HG02973 (cell line): ENCODE data around the gene MIER1.
"Not testable (repeated sequence)": the region's sequence is repeated elsewhere in the genome, so short reads cannot be mapped to it uniquely, and the experiment has no call there.

ENCODE experiments used
- ATAC-seq: cut with Tn5 transposase; IDR thresholded peaks from one replicate; pipeline ENCODE4 v1.9.1; 2021; ENCODE audit warnings: moderate library complexity; ENCODE audit not compliant: unreplicated experiment

MIER1 gene

DNA sequence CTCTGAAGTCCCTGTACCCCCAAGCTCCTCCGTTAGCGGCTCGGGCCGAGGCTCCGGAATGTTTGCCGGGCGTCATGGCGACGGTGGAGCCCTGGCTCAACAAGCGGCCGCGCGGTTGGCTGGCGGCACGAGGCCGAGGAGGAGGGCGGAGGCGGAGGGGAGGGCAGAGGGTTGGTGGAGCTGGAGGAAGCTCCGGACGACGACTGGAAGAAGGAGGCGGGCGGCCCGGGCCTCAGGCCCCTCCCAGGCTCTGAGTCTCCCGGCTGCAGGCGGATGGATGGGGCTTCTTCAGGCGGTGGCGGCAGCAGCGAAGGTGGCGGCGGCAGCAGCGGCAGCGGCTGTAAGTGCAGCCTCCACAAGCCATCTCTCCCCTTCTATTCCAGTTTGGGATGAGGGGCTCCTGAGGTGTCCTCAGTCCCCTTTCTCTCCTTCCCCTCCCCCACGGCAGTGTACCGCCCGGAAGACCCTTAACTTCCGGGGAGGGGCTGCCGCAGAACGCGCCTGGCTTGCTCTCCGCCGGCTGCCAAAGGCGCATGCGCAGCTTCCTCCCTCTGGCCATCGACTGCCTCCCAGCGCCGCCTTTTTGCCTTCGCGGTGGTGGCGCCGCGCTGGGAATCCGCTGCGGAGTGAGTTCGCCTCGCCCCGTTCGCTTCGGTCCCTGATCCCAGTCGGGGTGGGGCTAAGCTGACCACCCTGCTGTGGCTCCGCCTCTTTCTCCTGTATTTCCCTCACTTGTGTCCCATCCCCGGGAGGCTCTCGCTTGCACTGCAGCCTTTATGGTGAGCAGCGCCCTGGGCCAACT is at the start of gene MIER1, which contains the start of gene DNAI4:
TSS of gene MIER1 (plus strand) at position 235 of the 802 bp plus-strand sequence. CDS start at position 274, 39 bp downstream.
TSS of gene DNAI4 (minus strand) at position 101 of the 802 bp plus-strand sequence. CDS start at position 76, 25 bp downstream.
- ATAC-seq: peak; percentile 92

DNA sequence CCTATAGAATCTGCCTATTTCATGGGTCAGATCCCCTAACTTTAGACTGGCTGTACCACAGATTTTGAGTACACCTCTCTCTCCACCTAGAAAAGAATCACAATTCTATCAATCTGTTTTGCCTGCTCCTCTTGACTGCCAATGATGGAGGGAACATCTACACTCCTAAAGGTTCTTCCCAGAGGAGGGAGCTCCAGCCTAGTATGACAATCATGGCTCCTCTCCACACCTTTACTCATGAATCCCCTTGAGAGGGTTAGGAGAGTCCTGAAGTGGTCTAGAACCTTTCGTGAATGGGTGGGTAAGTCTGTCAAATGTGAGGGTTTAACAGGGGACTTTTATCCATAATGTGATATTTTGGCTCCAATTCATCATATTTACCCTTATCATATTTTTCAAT is 48.1 kb upstream of the MIER1 start:
- no peak for ATAC-seq

DNA sequence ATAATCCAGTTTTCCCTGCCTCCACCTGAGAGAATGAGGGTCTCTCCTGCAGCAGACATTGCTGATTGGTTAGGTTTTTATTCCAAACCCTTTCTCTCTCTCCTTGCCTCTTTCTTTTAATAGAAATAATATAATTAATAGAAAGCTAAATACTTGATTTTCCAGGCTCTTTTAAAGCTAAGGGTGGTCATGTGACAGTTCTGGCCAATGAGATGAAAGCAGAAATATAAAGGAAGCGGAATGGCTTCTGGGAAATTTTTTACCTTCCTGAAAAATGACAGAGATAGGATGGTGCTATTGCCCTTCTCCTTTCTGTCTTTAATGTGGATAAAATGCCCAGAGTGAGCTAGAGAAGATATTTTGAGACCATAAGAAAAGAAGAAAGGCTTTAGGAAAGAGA is 35.8 kb upstream of the MIER1 start:
- no peak for ATAC-seq

DNA sequence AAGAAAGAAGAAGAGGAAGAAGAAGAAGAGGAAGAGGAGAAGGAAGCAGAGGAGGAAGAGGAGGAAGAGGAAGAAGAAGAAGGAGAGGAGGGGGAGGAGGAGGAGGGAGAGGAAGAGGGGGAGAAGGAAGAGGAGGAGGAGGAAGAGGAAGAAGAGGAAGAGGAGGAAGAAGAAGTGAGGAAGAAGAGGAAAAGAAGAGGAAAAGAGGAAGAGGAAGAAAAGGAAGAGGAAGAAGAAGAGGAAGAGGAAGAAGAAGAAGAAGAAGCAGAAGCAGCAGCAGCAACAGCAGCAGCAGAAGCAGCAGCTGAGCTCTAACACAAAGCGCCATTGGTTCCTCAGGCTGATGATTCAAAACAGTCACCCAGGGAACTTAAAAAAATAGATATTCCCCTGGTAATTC is 34.2 kb upstream of the MIER1 start:
- ATAC-seq: no peak

DNA sequence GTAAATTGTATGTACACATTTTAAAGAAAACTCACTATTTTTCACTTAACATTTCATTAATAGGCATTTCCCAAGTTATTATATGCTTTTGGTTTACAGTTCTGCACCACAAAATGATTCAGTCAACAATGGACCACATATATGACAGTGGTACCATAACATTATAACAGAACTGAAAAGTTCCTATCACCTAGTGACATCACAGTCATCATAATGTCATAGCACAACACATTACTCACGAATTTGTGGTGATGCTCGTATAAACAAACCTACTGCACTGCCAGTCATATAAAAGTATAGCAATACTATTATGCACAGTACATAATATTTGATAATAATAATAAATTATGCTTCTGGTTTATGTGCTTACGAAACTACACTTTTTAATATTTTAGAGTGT is 31.1 kb upstream of the MIER1 start:
- no peak for ATAC-seq

DNA sequence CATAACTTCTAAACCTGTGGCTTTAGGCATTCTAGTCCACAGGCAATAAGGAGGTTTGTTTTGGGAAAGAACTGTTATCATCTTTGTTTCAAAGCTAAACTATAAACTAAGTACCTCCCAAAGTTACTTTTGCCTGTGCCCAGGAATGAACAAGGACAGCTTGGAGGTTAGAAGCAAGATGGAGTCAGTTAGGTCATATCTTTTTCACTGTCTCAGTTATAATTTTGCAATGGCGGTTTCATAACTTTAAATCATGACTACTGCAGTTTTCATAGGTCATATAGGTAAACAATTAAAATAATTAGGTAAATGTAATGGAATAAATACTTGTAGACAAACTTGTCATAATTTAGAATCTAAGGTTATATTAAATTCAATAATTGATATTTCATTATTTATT is 9.6 kb upstream of the MIER1 start:
- not testable (repeated sequence) for ATAC-seq

DNA sequence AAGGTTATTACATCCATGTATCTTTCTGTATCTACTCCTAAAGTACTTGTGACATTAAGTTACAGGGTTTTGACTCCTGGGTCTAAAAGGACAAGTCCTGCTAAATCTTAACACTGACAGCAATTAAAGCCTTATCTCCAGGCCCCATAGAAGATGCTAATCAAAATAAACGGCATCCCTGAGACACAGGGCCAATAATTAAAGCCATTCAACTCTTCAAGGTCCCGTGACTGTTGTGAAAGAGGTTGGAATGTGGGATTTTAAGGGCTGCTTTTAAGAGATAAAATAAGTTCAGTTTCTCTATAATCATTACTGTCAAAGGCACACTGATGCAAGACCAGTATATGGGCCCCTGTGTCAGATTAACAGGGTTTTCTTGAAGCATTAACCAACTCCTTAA is 8.5 kb upstream of the MIER1 start:
- no peak for ATAC-seq

DNA sequence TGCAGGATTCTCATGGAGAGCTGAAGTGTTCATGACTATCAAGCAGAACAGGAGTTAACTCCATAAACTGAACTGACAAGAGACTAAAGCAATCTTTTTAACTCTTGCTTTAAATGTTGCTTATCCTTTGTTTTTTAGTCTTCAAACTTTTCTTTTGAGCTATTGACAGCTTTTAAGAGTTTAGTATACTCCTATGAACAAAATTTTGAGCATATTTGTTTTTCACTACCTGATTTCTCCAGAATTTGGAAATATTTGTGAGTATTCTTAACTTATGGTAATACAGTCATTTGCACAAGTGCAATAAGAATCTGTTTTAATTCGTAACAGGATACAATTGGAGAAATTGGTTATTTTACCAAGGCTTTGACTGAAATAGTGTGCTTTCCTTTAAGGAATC is 7.3 kb upstream of the MIER1 start:
- no peak for ATAC-seq

DNA sequence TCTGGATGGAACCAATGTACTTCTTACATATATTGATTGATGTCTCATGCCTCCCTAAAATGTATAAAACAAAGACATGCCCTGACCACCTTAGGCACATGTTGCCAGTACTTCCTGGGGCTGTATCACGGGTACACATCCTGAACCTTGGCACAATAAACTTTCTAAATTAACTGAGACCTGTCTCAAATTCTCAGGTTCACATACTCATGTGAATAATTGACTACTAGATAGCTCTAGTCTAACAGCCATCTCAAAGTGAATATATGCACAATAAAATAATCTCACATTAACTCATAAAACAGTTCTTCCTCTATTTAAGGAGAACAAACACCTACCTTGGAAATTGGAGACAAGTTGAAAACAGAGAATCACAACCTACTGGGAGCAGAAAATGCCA is 5.7 kb upstream of the MIER1 start:
- no peak for ATAC-seq

DNA sequence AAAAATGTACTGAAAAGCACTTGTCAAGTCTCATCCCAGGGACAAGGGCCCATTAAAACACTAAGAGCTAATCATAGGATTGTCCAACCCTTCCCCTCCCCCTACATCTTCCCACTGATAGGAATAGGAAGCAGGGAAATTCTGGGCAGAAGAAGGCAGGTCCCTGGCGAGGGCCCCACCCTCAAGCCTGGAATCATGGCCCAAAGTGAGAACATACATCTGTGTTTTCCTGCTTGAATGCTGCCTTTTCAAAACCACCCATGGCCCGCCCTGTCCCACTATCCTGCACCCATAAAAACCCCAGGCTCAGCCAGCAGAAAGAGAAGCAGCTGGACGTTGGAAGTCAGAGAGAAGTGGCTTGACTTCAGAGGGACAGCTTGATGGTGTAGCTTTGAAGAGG is 5.0 kb upstream of the MIER1 start:
- no peak for ATAC-seq

DNA sequence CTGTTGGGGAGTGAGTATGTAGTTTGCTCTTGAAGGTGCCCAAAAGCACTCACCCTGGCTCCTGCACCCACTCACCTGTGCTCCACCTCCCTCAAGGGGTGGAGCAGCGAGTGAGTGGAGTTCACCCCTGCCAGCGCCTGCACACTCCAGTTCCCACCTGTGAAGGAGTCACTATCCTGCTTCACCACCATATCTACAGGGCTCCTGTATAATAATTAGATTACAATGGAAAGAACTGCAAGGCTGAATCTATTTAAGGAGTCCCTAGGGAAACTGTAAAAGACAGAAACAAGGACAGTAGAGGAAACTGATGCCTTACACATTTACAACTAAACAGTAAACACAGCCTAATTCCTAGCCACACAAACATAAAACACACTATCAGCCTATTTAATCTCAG is 4.2 kb upstream of the MIER1 start:
- no peak for ATAC-seq

DNA sequence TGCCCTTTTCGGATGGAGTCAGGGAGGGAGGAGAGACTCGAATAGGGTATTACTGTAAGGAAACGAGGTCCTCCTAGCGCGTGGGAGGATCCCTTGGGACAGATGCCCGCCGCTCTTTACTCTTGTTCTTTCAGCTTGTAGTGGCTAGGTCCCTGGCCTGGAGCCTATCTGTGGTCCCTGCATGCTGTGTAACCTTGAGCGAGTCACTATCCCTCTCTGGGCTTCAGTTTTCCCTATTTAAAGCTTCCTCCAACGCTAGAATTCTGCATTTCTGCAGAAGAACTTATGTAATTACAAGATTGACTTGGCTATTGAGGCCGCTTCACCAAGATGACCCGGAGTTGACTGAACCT is 744 bp downstream of the MIER1 start:
- peak; percentile 0 for ATAC-seq

DNA sequence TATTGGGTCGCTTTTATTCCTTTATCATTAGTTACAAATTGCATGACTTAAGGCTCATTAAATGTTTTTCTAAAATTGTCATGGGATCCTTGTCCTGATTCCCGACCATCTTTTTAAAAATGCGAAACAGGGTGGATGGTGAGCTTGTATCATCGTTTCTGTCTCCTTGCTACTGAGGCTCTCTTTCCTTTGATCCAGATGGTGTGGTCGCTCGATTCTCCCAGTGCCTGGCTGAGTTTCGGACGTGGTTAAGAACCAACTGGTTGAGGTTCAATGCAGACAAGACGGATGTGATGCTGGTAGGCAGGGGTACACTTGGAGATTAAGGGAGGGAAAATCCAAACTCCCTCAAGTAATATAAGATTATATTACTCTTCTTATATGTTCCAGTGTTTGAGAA is 1.2 kb downstream of the MIER1 start:
- no peak for ATAC-seq

DNA sequence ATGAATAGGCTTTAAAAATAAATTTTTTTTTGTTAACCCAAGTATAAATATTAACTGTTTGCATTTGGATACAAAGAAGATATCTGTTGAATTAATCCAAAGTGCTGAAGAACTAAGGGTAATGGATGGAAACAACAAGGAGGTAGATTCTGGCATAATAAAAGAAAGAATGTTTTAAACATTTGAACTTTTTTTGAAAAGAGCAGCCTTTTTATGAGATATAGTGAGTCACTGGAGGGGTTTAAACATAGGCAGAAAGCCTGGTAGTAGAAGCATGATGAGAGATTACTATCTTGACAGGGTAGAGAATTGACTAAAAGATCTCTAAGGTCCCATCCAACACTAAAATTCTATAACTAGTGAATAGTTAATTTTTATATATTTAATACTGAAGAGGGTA is 2.7 kb downstream of the MIER1 start:
- no peak for ATAC-seq

DNA sequence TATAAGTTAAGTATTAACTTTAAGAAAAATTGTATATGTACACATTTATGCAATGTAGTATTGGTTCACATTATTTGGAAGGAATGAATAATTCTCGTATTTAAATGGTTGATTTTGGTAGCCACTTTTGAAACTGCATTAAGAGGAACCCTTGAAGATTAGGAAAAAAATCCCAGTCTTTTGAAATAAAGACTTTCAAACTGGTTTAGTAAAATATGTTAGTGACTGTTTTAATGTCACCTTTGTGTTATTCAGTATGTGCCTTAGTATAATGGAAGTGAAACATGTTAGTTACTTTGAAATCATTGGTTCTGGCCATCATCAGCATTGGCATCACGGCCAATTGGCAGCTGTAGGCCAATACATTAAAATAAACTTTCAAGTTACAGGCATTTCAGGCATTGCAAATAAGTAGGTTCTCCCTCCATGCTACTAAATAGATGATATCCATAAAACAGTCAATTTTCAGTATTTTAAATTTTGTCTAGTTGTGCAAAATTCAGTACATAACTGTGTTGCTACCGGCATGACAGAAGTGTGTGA is 4.4 kb downstream of the MIER1 start:
- ATAC-seq: no peak

DNA sequence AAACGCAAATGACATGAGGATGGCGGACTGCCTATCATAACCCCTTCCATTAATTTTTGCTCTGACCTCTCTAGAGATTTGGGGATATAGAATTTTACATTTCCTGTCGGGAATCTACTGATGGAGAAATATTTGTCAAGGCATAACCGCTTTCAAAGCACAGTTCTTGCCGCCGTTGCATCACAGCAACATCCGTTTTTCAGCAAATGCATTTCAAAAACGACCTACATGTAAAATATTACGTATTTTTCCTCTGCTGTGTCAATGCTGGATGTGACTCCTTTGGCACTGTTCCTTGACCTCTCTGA is 4.9 kb downstream of the MIER1 start:
- ATAC-seq: no peak

DNA sequence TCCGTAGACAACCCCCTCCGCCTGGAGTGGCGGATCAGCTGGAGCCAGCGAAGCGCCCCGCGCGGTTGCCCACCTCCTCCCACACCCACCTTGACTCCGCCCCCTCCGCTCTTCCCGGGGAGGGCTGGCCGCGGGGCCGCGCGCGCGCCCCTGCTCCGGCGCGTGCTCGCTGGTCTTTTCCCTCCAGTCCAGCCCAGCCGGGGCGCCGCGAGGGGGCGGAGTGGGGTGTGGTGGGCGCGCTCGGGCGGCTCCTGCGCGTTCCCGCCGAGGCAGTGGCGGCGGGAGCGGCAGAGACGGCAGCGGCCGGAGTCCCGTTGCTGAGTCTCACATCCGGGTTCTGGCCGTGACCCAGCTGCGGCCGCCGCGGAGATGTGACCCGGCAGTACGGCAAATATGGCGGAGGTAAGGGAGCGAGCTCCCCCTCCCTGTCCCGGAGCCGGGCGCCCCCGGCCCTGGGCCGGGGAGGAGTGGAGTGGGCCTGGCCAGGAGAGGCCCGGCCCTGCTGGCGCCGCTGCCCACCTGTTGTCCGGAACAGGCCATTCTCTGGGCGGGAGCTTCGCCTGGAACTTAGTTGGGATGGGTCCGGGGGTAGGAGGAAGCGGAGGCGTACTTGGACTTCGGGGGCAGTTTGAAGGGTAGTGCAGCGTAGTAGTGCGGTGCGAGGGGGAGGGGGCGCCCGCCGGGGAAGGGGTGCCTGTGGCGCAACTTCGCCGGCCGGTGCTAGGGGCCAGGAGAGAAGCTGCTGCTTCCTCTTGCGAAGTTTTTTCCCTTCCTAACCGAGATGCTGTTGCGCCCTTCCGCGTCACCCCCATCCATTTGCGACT is 5.4 kb downstream of the MIER1 start:
- ATAC-seq: peak; percentile 55

DNA sequence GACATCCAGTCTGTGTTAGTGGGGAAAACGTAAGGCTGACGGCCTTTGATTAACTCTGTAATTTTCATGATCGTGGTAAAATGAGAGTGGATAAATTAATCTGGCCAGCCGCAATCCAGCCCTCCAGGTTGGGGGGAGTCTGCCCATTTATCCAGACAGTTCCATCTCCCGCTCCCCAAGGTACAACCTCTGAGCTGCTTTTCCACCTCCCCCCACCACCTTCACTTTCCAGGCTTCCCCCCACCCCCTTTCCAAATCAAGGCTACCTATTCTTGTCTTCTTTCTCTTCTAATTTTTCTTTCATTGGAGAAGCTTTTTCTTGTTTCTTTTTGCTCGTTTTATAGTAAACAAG is 6.0 kb downstream of the MIER1 start:
- no peak for ATAC-seq

DNA sequence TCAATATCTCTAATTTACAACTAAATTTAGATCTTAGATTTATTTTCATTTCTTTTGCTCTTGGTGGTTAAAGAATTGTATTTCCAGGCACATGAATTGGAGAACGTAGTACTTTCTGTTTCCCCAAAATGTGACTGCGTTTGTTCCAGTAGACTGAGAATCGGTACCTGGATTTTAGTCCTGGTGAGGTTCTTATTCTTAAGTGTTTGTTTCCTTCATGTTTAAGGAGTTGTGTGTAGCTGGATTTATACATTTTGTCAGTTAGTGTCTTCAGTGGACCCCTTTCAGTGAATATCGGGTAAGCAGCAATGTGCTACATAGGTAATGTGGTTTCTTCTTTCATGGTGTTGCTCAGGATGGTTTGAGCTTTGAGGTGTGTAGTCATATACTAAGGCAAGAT is 6.8 kb downstream of the MIER1 start:
- no peak for ATAC-seq

DNA sequence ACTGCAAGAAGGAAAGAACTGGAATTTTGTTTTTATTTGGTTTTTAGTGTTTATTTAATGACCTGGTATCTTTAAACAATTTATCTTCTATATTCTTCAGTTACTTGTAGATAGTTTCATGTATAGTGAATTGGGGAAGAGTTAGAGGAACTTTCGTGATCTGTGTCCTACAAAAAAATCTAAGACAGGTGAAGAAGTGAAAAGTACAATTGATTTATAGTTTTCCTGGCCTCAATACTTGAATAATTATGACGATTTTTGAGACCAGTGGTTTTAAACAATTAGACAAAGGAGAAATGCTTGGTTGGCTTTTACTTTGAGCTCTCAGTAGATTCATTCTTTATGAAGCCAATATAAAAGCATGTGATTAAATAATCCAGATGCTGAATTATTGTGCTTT is 7.5 kb downstream of the MIER1 start:
- no peak for ATAC-seq

DNA sequence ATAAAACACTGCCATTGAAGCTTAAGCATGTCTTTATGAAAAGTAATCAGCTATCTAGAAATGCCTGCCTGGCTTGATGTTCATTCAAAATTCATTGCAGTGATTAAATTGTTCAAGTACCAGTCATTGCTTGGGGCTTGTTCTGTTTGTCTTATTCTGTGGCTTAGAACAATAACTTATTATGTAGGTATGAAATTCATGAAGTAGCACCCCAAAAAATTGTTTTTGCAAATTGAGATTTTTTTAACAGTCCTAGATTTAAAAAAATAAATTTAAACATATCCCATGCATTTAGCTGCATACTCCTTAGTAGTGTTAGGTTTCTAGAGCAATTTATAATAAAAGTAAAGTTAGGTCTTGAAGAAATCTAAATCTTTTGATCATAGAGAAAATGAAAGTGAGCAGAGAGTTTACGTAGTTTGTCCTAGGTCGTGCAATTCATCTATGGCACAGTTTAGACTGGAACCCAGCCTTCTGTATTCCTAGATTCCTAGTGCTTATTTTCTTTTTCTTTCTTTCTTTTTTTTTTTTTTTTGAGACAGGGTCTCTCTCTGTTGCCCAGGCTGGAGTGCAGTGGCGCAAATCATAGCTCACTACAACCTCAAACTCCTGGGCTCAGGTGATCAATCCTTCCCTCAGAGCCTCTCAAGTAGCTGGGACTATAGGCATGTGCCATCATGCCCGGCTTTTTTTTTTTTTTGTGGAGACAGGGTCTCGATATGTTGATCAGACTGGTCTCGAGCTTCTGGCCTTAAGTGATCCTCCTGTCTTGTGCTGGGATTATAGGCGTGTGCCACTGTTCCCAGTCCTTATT is 9.3 kb downstream of the MIER1 start:
- no peak for ATAC-seq
